Limb (tissue), 2 donors: ENCODE measurements around the gene PRKG1.
"Not testable (repeated sequence)": the region's sequence is repeated elsewhere in the genome, so short reads cannot be mapped to it uniquely, and the experiment has no call there.

ENCODE experiments used
- DNase-seq, 2 donors: peaks; one replicate each; pipeline ENCODE4 v3.0.0-alpha.2; 2016; ENCODE audit errors: extremely low spot score in 2 of 2

The PRKG1 gene

DNA sequence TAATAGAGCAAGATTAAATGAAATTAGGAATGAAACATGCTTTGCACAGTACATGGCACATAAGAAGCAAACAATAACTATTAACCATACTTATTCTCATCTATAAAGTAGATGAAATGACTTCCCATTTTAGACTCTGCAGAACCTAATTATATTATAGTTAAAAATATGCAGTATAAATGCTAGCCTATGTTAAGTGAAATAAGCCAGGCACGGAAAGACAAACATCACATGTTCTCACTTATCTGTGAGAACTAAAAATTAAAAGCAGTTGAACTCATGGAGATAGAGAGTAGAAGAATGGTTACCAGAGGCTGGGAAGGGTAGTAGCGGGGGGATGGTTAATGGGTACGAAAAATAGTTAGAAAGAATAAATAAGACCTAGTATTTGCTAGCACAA lies 247.0 kb downstream of the PRKG1 start:
- DNase-seq, result no peak

GRCh38 chr10:51321980-51322379 lies 247.7 kb downstream of the PRKG1 start:
- DNase-seq, result peak in 1 of 2 donors; percentile 6

GRCh38 chr10:51325649-51326048 lies 251.4 kb downstream of the PRKG1 start:
- DNase-seq, result no peak

- DNase-seq, result no peak
Measured at GRCh38 chr10:51326174-51326573, 251.9 kb downstream of the PRKG1 start.

DNA sequence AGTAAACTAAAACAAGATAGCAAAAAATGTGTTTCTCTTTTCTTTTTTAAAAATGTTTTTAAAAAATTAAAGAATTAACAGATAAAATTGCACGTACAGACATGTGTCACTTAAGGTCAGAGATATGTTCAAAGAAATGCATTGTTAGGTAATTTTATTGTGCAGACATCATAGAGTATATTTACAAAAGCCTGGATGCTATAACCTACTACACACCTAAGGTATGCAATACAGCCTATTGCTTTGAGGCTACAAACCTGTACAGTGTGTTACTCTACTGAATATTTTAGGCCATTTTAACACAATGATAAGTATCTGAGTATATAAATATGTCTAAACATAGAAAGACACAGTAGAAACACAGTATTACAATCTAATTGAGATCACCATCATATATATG lies 253.1 kb downstream of the PRKG1 start:
- DNase-seq, result no peak

GRCh38 chr10:51340366-51340765 lies 266.1 kb downstream of the PRKG1 start:
- DNase-seq, result no peak

- no peak for DNase-seq
Measured at GRCh38 chr10:51340845-51341610, 266.7 kb downstream of the PRKG1 start.

DNA sequence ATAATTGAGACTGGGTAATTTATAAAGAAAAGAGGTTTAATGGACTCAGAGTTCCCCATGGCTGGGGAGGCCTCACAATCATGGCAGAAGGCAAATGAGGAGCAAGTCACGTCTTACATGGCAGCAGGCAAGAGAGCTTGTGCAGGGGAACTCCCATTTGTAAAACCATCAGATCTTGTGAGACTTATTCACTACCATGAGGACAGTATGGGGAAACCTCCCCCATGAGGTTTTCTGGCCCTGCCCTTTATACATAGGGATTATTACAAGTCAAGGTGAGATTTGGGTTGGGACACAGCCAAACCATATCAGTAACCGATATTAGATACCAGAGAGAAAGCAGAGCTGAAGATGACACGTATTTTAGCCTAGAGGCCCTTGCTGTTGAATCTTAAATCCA lies 267.5 kb downstream of the PRKG1 start:
- DNase-seq, result not testable (repeated sequence)

DNA sequence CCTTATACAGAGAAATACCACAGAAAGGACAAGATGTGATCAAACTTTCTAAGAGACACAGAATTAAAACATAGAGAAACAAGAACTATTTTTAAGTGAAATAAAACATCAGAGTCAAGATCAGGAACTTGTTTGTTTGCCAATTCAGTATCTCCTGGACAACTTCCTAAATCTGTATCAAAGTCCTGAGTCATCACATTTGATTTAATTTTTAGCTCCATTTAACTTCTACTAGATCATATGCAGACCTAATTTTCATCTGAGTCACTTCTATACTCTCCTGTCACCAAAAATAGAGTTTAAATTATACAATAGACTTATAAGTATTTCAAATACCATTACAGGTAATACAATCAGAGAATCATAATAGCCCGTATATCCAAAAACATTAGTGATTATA lies 268.1 kb downstream of the PRKG1 start:
- DNase-seq, result no peak

DNA sequence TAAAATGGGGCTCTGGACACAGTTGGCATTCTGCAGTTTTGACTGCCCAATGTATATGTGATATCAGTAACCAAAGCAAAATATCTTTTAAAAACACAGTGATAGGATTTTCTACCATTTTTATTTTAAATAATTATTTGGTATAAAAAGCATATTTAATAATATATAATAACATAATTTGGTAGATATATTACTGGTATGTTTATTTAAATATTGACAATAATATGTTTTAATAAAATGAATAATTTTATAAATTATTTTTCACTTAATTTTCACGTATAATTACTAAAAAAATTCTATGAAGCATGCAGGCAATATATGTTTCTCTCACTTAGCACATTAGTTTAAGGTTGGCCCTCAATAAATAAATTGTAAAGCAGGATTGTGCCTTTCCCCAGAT lies 269.1 kb downstream of the PRKG1 start:
- no peak for DNase-seq

GRCh38 chr10:51344371-51344770 lies 270.1 kb downstream of the PRKG1 start:
- DNase-seq, result no peak

GRCh38 chr10:51348622-51349021 lies 274.3 kb downstream of the PRKG1 start:
- no peak for DNase-seq

DNA sequence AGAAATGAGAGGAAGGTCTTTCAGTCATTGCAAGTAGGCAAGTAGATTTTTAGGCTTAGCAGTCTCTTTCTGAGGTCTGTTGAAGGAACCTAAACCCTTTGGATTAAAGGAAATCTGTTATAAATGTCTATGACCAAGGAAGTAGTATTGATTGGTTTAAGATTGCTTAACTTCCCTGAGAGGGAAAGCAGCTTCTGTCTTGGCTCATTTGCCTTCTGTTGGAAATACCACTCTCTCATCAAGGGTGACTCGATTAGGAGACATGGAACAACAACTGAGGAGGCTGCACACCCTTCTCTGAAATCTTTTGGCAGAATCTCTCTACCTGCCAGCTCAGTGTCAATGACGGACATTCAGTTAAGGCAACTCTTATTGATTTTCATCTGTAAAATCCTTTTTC lies 282.9 kb downstream of the PRKG1 start:
- no peak for DNase-seq

GRCh38 chr10:51358227-51358626 lies 283.9 kb downstream of the PRKG1 start:
- no peak for DNase-seq

- no peak for DNase-seq
Measured at GRCh38 chr10:51363415-51363814, 289.1 kb downstream of the PRKG1 start.

DNA sequence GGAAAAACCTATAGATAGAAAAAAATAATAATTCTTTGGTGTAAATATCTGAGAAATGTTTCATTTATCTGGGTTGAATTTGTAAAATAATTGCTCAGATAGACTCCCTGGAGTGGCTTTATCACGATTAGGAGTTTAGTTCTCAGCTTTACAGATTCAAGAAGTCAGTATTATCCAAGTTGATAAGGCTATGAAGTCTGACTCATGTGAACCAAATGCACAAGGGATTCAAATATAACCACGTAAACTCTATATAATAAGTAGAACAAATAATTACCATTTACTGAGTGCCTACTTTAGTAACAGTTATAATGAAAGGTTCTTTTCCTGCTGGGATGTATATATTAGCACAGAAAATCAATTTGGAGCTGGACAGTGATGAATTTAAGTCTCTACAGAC lies 290.4 kb downstream of the PRKG1 start:
- DNase-seq, result no peak

GRCh38 chr10:51366044-51366443 lies 291.8 kb downstream of the PRKG1 start:
- no peak for DNase-seq

DNA sequence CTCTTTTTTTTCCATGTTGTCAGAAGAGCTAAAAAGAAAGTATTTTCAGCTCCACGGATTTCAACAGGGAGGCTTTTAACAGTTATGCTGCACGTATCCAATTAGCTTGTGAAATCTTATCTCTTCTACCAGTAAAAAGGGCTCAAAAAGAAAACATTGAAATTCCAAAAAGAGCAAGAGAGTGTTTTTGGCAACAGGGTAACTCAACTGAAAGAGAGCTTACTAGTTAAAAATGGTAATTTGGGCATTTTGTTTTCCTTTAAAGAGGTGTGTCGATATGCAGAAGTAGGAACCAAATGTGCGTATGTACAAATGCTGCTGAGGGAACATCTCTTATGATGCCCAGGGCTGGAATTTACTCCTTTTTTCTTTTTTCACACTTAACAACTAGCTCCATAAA lies 292.8 kb downstream of the PRKG1 start:
- peak in 1 of 2 donors; percentile 3 for DNase-seq

DNA sequence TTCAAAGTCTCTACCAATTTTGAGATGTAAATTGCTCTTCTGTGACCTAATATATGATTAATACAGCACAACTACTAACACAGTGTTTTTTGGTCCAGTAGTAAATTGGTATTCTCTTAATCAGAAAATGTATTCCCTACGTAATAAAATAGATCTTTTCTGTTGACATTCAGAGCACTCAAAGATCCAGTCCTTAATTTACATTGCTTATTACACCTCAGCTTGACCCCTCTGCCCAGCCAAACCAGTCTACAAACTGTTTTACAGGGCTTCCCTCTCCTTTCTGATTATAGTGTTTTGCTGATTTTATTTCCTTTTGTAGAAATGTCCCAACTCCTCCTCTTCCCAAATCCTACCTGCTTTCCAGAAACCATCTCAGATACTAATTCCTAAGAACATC lies 293.4 kb downstream of the PRKG1 start:
- no peak for DNase-seq

- no peak for DNase-seq
Measured at GRCh38 chr10:51368943-51369342, 294.7 kb downstream of the PRKG1 start.

- DNase-seq, result no peak
Measured at GRCh38 chr10:51369903-51370302, 295.6 kb downstream of the PRKG1 start.

DNA sequence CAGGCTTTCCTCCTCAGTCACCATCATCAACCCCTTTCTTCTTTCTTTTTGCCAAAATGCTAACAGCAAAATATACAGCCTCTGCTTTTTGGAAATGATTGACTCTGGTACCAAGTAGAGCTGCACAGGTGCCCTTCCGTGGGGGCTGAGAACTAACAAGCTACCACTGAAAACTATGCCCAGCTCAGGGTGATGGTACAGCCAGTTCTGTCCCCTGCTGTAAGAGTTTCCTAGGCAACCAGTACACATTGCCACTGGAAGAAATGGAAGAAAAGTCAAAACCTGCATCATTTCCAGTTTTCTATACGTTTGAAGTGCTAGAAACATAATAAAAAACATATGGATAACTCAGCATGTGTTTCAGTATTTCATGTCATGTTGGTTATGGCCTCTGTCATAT lies 297.5 kb downstream of the PRKG1 start:
- DNase-seq, result no peak

GRCh38 chr10:51375790-51376189 lies 301.5 kb downstream of the PRKG1 start:
- DNase-seq, result no peak
